HepG2 (cell line): Measurements from ENCODE around the gene SLC1A2. TPM values are rescaled to one million over a fixed set of nuclear protein-coding genes. Genes with fewer than 3 reads are reported as not detected.

Experiments used
- ATAC-seq: fragments of 200-7000 bp; cut with Tn5 transposase; 3 replicates; pipeline ENCODE4 v1.9.1; 2020; ENCODE audit warnings: mild to moderate bottlenecking, moderate library complexity
- BruUV-seq: library from RNA; stranded (reverse); fragments of 400-500 nt; replicated peaks from 2 replicates; lab custom pipeline; 2021; lab: Mats Ljungman, UMichigan
- CTCF ChIA-PET: fragments of 300-600 bp; formaldehyde crosslinking; extraction: SDS; loops from one replicate; lab custom pipeline; 2021; ENCODE audit warnings: low total read pairs, inconsistent platforms, low intra/inter-chr PET ratio; lab: Yijun Ruan, JAX
- POLR2A ChIA-PET: fragments of 350-600 bp; sonication (Branson Sonifier 250); formaldehyde crosslinking; loops from one replicate; lab custom pipeline; 2020; ENCODE audit warnings: antibody characterized with exemption, inconsistent platforms; lab: Yijun Ruan, JAX
- DNase-seq: peaks from one replicate; pipeline ENCODE4 v3.0.0-alpha.2; 2015; ENCODE audit warnings: low spot score
- FAIRE-seq: peaks from 3 replicates; lab custom pipeline; 2011; peaks lifted over from hg19 to GRCh38; lab: Jason Lieb, UNC
- H2AFZ ChIP-seq: one replicate; pipeline ENCODE4 v1.6.1; 2011; ENCODE audit warnings: low read length, inconsistent platforms
- H3K27ac ChIP-seq: fragments of 300-600 bp; 3 replicates; pipeline ENCODE4 v1.8.0; 2011; ENCODE audit warnings: mixed run types, mild to moderate bottlenecking, mixed read lengths, low read length, inconsistent platforms; ENCODE audit not compliant: insufficient read depth; ENCODE audit errors: extremely low read length
- H3K27me3 ChIP-seq, 2 experiments: fragments of 200-600 bp in 1 of 2; 2 replicates in 1 of 2; 3 replicates in 1 of 2; pipeline versions ENCODE4 v1.6.0 to v1.8.0; 2011; ENCODE audit warnings: low read length in 2 of 2, mild to moderate bottlenecking in 2 of 2, moderate library complexity in 2 of 2, inconsistent platforms in 1 of 2; ENCODE audit not compliant: insufficient read depth in 2 of 2, control insufficient read depth in 1 of 2
- H3K36me3 ChIP-seq, 2 experiments: fragments of 200-600 bp in 1 of 2; replicated peaks in 1 of 2; 2 replicates in 1 of 2; 3 replicates in 1 of 2; pipeline versions ENCODE4 v1.5.1 to v1.8.0; 2011; ENCODE audit warnings: low read length in 2 of 2, inconsistent platforms in 1 of 2; ENCODE audit not compliant: insufficient read depth in 2 of 2, control insufficient read depth in 1 of 2
- H3K4me1 ChIP-seq: 2 replicates; pipeline ENCODE4 v1.5.1; 2012; ENCODE audit warnings: low read length, inconsistent platforms; ENCODE audit not compliant: insufficient read depth
- H3K4me2 ChIP-seq: 2 replicates; pipeline ENCODE4 v1.6.0; 2011; ENCODE audit warnings: low read depth, low read length, inconsistent platforms
- H3K4me3 ChIP-seq, 3 experiments: fragments of 200-600 bp in 1 of 3; sonication (generic), shearing (Covaris generic) in 1 of 3; replicated peaks in 1 of 3; 2 replicates each; pipeline ENCODE4 v1.5.1; 2011 to 2016; ENCODE audit warnings: low read length in 3 of 3, inconsistent platforms in 2 of 3, low read depth in 2 of 3, mild to moderate bottlenecking in 2 of 3, control low read depth in 1 of 3, mixed read lengths in 1 of 3; ENCODE audit not compliant: insufficient read depth in 1 of 3
- H3K79me2 ChIP-seq: one replicate; pipeline ENCODE4 v1.6.1; 2011; ENCODE audit warnings: low read length, inconsistent platforms; ENCODE audit not compliant: insufficient read depth
- H3K9ac ChIP-seq: 2 replicates; pipeline ENCODE4 v1.6.0; 2011; ENCODE audit warnings: mild to moderate bottlenecking, low read depth, low read length, inconsistent platforms; ENCODE audit not compliant: insufficient read depth
- H3K9me3 ChIP-seq: 2 replicates; pipeline ENCODE4 v1.5.1; 2012; ENCODE audit warnings: mild to moderate bottlenecking, low read length
- H4K20me1 ChIP-seq: 2 replicates; pipeline ENCODE4 v1.6.0; 2011; ENCODE audit warnings: inconsistent platforms, mild to moderate bottlenecking, low read length, moderate library complexity; ENCODE audit not compliant: insufficient read depth
- ELF1 ChIP-seq: sonication (generic); formaldehyde crosslinking; IDR thresholded peaks from 2 replicates; pipeline ENCODE4 v1.4.0; 2020; ENCODE audit warnings: missing genetic modification reagents
- ERF ChIP-seq: IDR thresholded peaks from 2 replicates; pipeline ENCODE4 v1.6.1; 2018; ENCODE audit warnings: missing biosample characterization, missing genetic modification reagents
- KMT2A ChIP-seq: sonication (generic); formaldehyde crosslinking; IDR thresholded peaks from 2 replicates; pipeline ENCODE4 v1.4.0; 2020; ENCODE audit warnings: missing genetic modification reagents
- MIXL1 ChIP-seq: IDR thresholded peaks from 2 replicates; pipeline ENCODE4 v1.6.1; 2016
- MTA3 ChIP-seq: sonication (generic); formaldehyde crosslinking; IDR thresholded peaks from 2 replicates; pipeline ENCODE4 v1.4.0; 2020; ENCODE audit warnings: missing genetic modification reagents
- ZNF232 ChIP-seq: sonication (generic); formaldehyde crosslinking; IDR thresholded peaks from 2 replicates; pipeline ENCODE4 v1.4.0; 2020; ENCODE audit warnings: missing genetic modification reagents, borderline replicate concordance
- ZNF282 ChIP-seq: fragments of 450-650 bp; IDR thresholded peaks from 2 replicates; pipeline ENCODE4 v1.6.1; 2018; ENCODE audit not compliant: partially characterized antibody
- ZNF614 ChIP-seq: IDR thresholded peaks from 2 replicates; pipeline ENCODE4 v1.6.1; 2018; ENCODE audit warnings: missing biosample characterization, missing genetic modification reagents, inconsistent platforms, borderline replicate concordance
- ZSCAN25 ChIP-seq: sonication (generic); formaldehyde crosslinking; IDR thresholded peaks from 2 replicates; pipeline ENCODE4 v1.8.0; 2022; ENCODE audit warnings: mild to moderate bottlenecking, missing genetic modification reagents
- WGBS: methylation state at CpG from one replicate; pipeline ENCODE4 v1.1.6; 2017; ENCODE audit warnings: low lambda C conversion rate; 5-methylcytosine and 5-hydroxymethylcytosine counted together
- in situ Hi-C: cut with HindIII; loops from 2 replicates; pipeline ENCODE4 v1.10.0; 2017; ENCODE audit warnings: low pct_unique_long_range_greater_than_20kb; ENCODE audit not compliant: extremely low pct_ligation_motif_present
- intact Hi-C: fragments of 100-400 bp; cut with micrococcal nuclease; formaldehyde crosslinking; loops from one replicate; pipeline ENCODE4 v1.10.0; 2022; ENCODE audit not compliant: unreplicated experiment
- polyA plus RNA-seq, 8 experiments: library from polyadenylated mRNA; depleted of rRNA in 3 of 8; stranded (reverse) in 7 of 8; unstranded in 1 of 8; fragments of >200 nt; fragmentation: Illumina TruSeq in 4 of 8; extraction: Trizol in 4 of 8; gene quantifications; 2 replicates each; pipeline versions ENCODE4 v1.2.1 to v1.2.3, GENCODE V29; 2011 to 2016; ENCODE audit warnings: low read depth in 4 of 8, missing spikeins in 1 of 8, mixed read lengths in 1 of 8; ENCODE audit not compliant: insufficient read depth in 1 of 8
- total RNA-seq, 5 experiments: library from RNA; depleted of rRNA; stranded (reverse); fragments of >200 nt; fragmentation: Illumina TruSeq; extraction: Trizol; gene quantifications; 2 replicates each; pipeline ENCODE4 v1.2.3, GENCODE V29; 2016; ENCODE audit warnings: low read depth in 1 of 5
- TF ChIP-seq, protein P1 (sequence below): sonication (generic); formaldehyde crosslinking; IDR thresholded peaks from 2 replicates; pipeline ENCODE4 v1.5.0; 2020; ENCODE audit warnings: mild to moderate bottlenecking, missing genetic modification reagents, moderate library complexity
- TF ChIP-seq, protein P2 (sequence below): sonication (generic); formaldehyde crosslinking; IDR thresholded peaks from 2 replicates; pipeline ENCODE4 v1.5.1; 2020; ENCODE audit warnings: missing genetic modification reagents, mild to moderate bottlenecking, borderline replicate concordance
- TF ChIP-seq, protein P3 (sequence below): sonication (generic); formaldehyde crosslinking; IDR thresholded peaks from 2 replicates; pipeline ENCODE4 v1.4.0; 2020; ENCODE audit warnings: missing genetic modification reagents, borderline replicate concordance

SLC1A2 gene
- total and polyA plus RNA-seq, 2 of the 13 experiments (the other 11 are each of a cell fraction or from before 2014, with no cell fraction given): 23.2 to 43.2 TPM

DNA sequence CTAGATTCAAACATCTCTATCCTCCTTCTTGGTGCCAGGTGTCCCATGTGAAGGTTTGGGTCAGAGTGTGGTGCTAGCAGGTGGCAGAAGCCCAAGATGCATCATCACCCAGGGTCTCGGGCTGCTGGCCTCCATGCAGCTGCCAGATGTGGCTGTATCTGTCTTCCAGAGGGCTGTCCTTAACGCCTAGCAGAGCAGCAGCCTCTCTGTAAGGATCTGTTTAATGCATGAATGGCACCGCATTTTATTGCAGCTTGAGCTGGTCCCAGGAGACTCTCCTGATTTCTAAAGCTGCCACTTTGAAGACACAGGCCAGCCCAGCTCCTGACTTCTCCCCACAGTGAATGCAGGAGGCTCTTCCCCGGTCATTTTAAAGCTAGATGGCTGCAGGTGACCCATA lies 26.3 kb downstream of the SLC1A2 start (continued):
- TF ChIP-seq ZSCAN25 (CRISPR knock-in tag): no peak
- TF ChIP-seq ZNF282: no peak
- TF ChIP-seq MTA3 (CRISPR knock-in tag): no peak
- TF ChIP-seq, all 625 proteins: peak for 0

DNA sequence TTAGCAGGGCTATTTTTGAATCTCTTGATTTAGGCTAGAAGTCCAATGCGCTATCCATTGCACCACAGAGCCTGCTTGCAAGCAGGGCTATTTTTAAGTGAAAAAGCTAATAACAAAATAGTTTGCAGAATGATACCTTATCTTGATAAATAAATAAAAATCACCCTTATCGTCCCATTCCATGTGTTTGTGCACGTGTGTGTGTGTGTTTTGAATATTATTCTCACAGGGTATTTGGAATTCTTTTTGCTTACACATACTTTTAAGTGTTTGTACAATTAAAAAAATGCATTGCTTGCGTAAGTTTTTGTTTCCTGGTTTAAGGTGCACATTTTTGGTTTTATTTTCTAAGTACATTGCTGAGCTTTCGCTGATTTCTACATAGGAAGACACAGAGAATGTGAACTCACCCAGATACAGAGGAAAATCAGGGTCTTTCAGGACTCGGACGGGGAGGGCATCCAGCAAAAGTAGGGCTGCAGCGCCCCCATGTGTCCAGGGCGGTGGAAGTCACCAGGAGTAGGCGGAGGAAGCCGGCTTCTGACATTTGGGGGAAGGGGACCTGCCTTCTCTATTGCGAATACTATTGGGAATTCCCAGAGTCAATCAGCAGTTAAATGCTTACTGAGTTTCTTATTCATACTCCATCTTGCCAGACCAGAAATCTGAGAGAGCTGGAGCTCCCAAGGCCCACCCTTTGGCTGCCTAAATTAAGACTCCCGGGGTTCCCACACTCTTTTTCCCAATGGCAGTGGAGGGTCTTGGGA lies 27.3 kb downstream of the SLC1A2 start:
- Histone ChIP-seq H3K4me3 (peak overlapping the region in 2 of 3 experiments; percentile 32 to 34; a peak in 3 of 6 replicates), H3K27me3 (0 out of 5 replicates have a peak, but pooled peaks cover 2 to 6% of the 10 kb centered on the region in 2 experiments), H3K9me3 (no peaks in the 10 kb centered on the region), H3K4me1 (peaks cover 30% of the 10 kb centered on the region), H3K27ac (no peak overlapping the region), H3K4me2 (peak overlapping the region; percentile 64), H2AFZ (no peak overlapping the region), H3K36me3 (no peaks in the 10 kb centered on the region), H3K79me2 (no peaks in the 10 kb centered on the region), H4K20me1 (no peaks in the 10 kb centered on the region; the same call in 1 of the 2 replicates), H3K9ac (peak overlapping the region; percentile 28; the same call in 1 of the 2 replicates)
- intact Hi-C loops (loop anchor here (1.0 to 10.0 kb wide), 8 partner anchors 32 to 895 kb away; no protein-coding TSS in a partner anchor), in situ Hi-C loops (loop anchor here (25.0 kb wide), 2 partner anchors 805 to 1030 kb away; partner anchors contain the start of gene ABTB2)
- POLR2A ChIA-PET: interaction anchor here (2.0 to 2.1 kb wide), 2 partner anchors 32 to 462 kb away, joined by 5 to 9 read pairs; no protein-coding TSS in a partner anchor
- CTCF ChIA-PET: interaction anchor here (0.9 to 2.0 kb wide), 3 partner anchors 154 to 493 kb away, joined by 4 to 18 read pairs (median 5); no protein-coding TSS in a partner anchor
- 6% methylated on average over 13 of the region's 13 CpGs for WGBS
- ATAC-seq (peak; percentile 88), FAIRE-seq (no peak), DNase-seq (peak; percentile 60)
- no TSS peak for BruUV-seq
- TF ChIP-seq ZNF614 (CRISPR knock-in tag) (0 out of 2 replicates have a peak, but pooled peaks have one; percentile 38), ZNF232 (no peak), KMT2A (CRISPR knock-in tag) (0 out of 2 replicates have a peak, but pooled peaks have one; percentile 33), ERF (CRISPR knock-in tag) (0 out of 2 replicates have a peak, but pooled peaks have one; percentile 51), MIXL1 (CRISPR knock-in tag) (peak; percentile 31; the same call in 1 of the 2 replicates), ELF1 (peak; percentile 18; the same call in 1 of the 2 replicates)
- TF ChIP-seq, protein P1, sequence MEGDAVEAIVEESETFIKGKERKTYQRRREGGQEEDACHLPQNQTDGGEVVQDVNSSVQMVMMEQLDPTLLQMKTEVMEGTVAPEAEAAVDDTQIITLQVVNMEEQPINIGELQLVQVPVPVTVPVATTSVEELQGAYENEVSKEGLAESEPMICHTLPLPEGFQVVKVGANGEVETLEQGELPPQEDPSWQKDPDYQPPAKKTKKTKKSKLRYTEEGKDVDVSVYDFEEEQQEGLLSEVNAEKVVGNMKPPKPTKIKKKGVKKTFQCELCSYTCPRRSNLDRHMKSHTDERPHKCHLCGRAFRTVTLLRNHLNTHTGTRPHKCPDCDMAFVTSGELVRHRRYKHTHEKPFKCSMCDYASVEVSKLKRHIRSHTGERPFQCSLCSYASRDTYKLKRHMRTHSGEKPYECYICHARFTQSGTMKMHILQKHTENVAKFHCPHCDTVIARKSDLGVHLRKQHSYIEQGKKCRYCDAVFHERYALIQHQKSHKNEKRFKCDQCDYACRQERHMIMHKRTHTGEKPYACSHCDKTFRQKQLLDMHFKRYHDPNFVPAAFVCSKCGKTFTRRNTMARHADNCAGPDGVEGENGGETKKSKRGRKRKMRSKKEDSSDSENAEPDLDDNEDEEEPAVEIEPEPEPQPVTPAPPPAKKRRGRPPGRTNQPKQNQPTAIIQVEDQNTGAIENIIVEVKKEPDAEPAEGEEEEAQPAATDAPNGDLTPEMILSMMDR: peak; percentile 95
- TF ChIP-seq, protein P2, sequence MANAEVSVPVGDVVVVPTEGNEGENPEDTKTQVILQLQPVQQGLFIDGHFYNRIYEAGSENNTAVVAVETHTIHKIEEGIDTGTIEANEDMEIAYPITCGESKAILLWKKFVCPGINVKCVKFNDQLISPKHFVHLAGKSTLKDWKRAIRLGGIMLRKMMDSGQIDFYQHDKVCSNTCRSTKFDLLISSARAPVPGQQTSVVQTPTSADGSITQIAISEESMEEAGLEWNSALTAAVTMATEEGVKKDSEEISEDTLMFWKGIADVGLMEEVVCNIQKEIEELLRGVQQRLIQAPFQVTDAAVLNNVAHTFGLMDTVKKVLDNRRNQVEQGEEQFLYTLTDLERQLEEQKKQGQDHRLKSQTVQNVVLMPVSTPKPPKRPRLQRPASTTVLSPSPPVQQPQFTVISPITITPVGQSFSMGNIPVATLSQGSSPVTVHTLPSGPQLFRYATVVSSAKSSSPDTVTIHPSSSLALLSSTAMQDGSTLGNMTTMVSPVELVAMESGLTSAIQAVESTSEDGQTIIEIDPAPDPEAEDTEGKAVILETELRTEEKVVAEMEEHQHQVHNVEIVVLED (CRISPR knock-in tag): no peak
- TF ChIP-seq, protein P3, sequence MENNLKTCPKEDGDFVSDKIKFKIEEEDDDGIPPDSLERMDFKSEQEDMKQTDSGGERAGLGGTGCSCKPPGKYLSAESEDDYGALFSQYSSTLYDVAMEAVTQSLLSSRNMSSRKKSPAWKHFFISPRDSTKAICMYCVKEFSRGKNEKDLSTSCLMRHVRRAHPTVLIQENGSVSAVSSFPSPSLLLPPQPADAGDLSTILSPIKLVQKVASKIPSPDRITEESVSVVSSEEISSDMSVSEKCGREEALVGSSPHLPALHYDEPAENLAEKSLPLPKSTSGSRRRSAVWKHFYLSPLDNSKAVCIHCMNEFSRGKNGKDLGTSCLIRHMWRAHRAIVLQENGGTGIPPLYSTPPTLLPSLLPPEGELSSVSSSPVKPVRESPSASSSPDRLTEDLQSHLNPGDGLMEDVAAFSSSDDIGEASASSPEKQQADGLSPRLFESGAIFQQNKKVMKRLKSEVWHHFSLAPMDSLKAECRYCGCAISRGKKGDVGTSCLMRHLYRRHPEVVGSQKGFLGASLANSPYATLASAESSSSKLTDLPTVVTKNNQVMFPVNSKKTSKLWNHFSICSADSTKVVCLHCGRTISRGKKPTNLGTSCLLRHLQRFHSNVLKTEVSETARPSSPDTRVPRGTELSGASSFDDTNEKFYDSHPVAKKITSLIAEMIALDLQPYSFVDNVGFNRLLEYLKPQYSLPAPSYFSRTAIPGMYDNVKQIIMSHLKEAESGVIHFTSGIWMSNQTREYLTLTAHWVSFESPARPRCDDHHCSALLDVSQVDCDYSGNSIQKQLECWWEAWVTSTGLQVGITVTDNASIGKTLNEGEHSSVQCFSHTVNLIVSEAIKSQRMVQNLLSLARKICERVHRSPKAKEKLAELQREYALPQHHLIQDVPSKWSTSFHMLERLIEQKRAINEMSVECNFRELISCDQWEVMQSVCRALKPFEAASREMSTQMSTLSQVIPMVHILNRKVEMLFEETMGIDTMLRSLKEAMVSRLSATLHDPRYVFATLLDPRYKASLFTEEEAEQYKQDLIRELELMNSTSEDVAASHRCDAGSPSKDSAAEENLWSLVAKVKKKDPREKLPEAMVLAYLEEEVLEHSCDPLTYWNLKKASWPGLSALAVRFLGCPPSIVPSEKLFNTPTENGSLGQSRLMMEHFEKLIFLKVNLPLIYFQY (CRISPR knock-in tag): 0 out of 2 replicates have a peak, but pooled peaks have one; percentile 19
